Ascending aorta (tissue), 2 donors: ENCODE data around the gene ARSG. TPM values are rescaled to one million over a fixed set of nuclear protein-coding genes. Genes with fewer than 3 reads are reported as not detected.

Source experiments
- DNase-seq, 2 donors: peaks; one replicate each; pipeline ENCODE4 v3.0.0-alpha.2; 2019; ENCODE audit warnings: low spot score in 2 of 2
- H3K27ac ChIP-seq, 2 donors: fragments of 200-600 bp; sonication (generic); one replicate each; pipeline ENCODE4 v1.5.1; 2016 to 2017; ENCODE audit warnings: mild to moderate bottlenecking in 1 of 2
- H3K27me3 ChIP-seq: fragments of 200-600 bp; sonication (generic); one replicate; pipeline ENCODE4 v1.5.1; 2017
- H3K36me3 ChIP-seq, 2 donors: fragments of 200-600 bp; sonication (generic); one replicate each; pipeline ENCODE4 v1.5.1; 2016
- H3K4me1 ChIP-seq, 2 donors: fragments of 200-600 bp; sonication (generic); one replicate each; pipeline ENCODE4 v1.5.1; 2016 to 2017; ENCODE audit warnings: mild to moderate bottlenecking in 1 of 2
- H3K4me3 ChIP-seq, 2 donors: fragments of 200-600 bp; sonication (generic); one replicate each; pipeline ENCODE4 v1.5.1; 2016 to 2017; ENCODE audit warnings: mild to moderate bottlenecking in 1 of 2
- H3K9me3 ChIP-seq, 2 donors: fragments of 200-600 bp; sonication (generic); one replicate each; pipeline ENCODE4 v1.5.1; 2016
- CTCF ChIP-seq, 3 experiments: fragments of 200-600 bp in 2 of 3; fragments of 450-650 bp in 1 of 3; sonication (generic) in 2 of 3; IDR thresholded peaks; one replicate each; pipeline ENCODE4 v1.5.1; 2016 to 2019; ENCODE audit warnings: antibody characterized with exemption in 3 of 3, mild to moderate bottlenecking in 1 of 3, moderate library complexity in 1 of 3
- intact Hi-C: fragments of 100-400 bp; cut with DNase I; formaldehyde crosslinking; loops from one replicate; pipeline ENCODE4 v1.15.1; 2023
- total RNA-seq: library from RNA; depleted of rRNA; stranded (reverse); fragments of >200 nt; gene quantifications from one replicate; pipeline ENCODE4 v1.1.0, GENCODE V29; 2016

ARSG gene
- total RNA-seq, 1 donor from 2014 or later: 7.3 TPM

GRCh38 chr17:68289936-68290267 is 1.4 kb upstream of the ARSG start:
- no peak overlapping the region for H3K27ac ChIP-seq

GRCh38 chr17:68290268-68290954 is 884 bp upstream of the ARSG start:
- Histone ChIP-seq H3K4me1 (peaks cover 7 to 9% of the 10 kb centered on the region in 2 donors), H3K9me3 (no peaks in the 10 kb centered on the region), H3K4me3 (peak overlapping the region; percentile 74 to 82), H3K27me3 (no peaks in the 10 kb centered on the region), H3K27ac (no peak overlapping the region), H3K36me3 (no peaks in the 10 kb centered on the region)
- no peak for TF ChIP-seq CTCF (IDR thresholded peaks at IDR 0.05)
- DNase-seq: peak in 1 of 2 donors; percentile 59
- intact Hi-C loops: no loop called here

More at GRCh38 chr17:68289936-68290267, 1.4 kb upstream of the ARSG start:
- Histone ChIP-seq H3K4me3 (peak overlapping the region in 1 of 2 donors; percentile 74), H3K4me1 (peaks cover 7 to 9% of the 10 kb centered on the region in 2 donors), H3K9me3 (no peaks in the 10 kb centered on the region), H3K36me3 (no peaks in the 10 kb centered on the region), H3K27me3 (no peaks in the 10 kb centered on the region)
- DNase-seq: peak in 1 of 2 donors; percentile 46
- no peak for TF ChIP-seq CTCF (IDR thresholded peaks at IDR 0.05)
- intact Hi-C loops: no loop called here

GRCh38 chr17:68291836-68292688 is 767 bp downstream of the ARSG start:
- intact Hi-C loops: no loop called here
- TF ChIP-seq CTCF (IDR thresholded peaks at IDR 0.05): no peak
- H3K27me3 ChIP-seq: no peaks in the 10 kb centered on the region
- DNase-seq: peak; percentile 37 to 87
- H3K9me3 ChIP-seq: no peaks in the 10 kb centered on the region
- H3K27ac ChIP-seq: peak overlapping the region in 1 of 2 donors; percentile 52
- H3K4me3 ChIP-seq: peak overlapping the region; percentile 74 to 82
- H3K4me1 ChIP-seq: peaks cover 7 to 9% of the 10 kb centered on the region in 2 donors
- no peaks in the 10 kb centered on the region for H3K36me3 ChIP-seq

- intact Hi-C loops: no loop called here
- H3K27ac ChIP-seq: no peak overlapping the region
These were observed 1.4 kb downstream of the ARSG start for GRCh38 chr17:68292689-68293040.

More at GRCh38 chr17:68292689-68293040, 1.4 kb downstream of the ARSG start:
- Histone ChIP-seq H3K9me3 (no peaks in the 10 kb centered on the region), H3K36me3 (no peaks in the 10 kb centered on the region), H3K4me1 (peaks cover 7 to 9% of the 10 kb centered on the region in 2 donors), H3K27me3 (no peaks in the 10 kb centered on the region), H3K4me3 (peak overlapping the region; percentile 74 to 82)
- no peak for TF ChIP-seq CTCF (IDR thresholded peaks at IDR 0.05)
- DNase-seq: no peak
